Testis (tissue), 2 donors: ENCODE data around the gene SMARCD1.

Experiments
- POLR2A ChIP-seq: fragments of 450-650 bp; IDR thresholded peaks from one replicate; pipeline ENCODE4 v1.6.1; 2017; ENCODE audit warnings: antibody characterized with exemption, mild to moderate bottlenecking, moderate library complexity
- TF ChIP-seq, protein P1 (sequence below), 3 experiments: fragments of 450-650 bp in 2 of 3; fragments of 200-600 bp in 1 of 3; sonication (generic) in 1 of 3; IDR thresholded peaks; one replicate each; pipeline ENCODE4 v1.5.1; 2016 to 2019; ENCODE audit warnings: antibody characterized with exemption in 3 of 3, mild to moderate bottlenecking in 2 of 3, moderate library complexity in 1 of 3

DNA sequence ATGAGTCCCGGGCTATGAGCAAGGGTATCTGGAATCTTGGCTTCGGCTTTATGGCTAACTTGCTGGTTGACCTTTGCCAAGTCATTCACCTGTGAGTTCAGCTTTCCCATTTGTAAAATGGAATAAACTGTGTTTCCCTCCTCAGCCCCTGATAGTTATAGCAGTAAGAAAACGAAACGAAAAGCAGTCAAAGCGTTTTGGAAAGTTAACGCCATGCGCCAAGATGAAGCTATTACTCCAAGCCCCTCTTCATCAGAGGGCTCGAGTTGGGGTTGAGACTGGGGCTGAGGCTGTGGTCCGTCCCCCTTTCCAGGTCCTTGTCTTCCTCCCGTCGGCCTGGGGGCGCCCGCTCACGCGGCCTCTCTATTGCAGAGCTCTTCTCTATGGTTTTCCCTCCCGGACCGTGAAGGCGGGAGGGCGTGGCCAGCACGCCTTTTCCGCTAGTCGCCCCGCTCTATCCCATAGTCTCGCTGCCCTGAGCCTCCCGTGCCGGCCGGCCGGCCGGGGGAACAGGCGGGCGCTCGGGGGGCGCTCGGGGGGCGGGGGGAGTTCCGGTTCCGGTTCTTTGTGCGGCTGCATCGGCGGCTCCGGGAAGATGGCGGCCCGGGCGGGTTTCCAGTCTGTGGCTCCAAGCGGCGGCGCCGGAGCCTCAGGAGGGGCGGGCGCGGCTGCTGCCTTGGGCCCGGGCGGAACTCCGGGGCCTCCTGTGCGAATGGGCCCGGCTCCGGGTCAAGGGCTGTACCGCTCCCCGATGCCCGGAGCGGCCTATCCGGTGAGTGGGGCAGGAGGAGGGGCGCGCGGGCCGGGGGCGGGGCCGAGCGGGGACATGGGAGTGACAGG, at the start of gene SMARCD1:
- TF ChIP-seq, protein P1, sequence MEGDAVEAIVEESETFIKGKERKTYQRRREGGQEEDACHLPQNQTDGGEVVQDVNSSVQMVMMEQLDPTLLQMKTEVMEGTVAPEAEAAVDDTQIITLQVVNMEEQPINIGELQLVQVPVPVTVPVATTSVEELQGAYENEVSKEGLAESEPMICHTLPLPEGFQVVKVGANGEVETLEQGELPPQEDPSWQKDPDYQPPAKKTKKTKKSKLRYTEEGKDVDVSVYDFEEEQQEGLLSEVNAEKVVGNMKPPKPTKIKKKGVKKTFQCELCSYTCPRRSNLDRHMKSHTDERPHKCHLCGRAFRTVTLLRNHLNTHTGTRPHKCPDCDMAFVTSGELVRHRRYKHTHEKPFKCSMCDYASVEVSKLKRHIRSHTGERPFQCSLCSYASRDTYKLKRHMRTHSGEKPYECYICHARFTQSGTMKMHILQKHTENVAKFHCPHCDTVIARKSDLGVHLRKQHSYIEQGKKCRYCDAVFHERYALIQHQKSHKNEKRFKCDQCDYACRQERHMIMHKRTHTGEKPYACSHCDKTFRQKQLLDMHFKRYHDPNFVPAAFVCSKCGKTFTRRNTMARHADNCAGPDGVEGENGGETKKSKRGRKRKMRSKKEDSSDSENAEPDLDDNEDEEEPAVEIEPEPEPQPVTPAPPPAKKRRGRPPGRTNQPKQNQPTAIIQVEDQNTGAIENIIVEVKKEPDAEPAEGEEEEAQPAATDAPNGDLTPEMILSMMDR (IDR thresholded peaks at IDR 0.05) = peak in 2 of 3 experiments; percentile 31 to 49
- TF ChIP-seq POLR2A = no peak
